Activated naive CD8-positive, alpha-beta T cell (primary cell): ENCODE data around the gene PIEZO2.

Source experiments
- H3K27ac Mint-ChIP-seq: one replicate; pipeline ENCODE4 v1.8.0; 2021; ENCODE audit warnings: mixed read lengths
- H3K27me3 Mint-ChIP-seq: one replicate; pipeline ENCODE4 v1.8.0; 2021; ENCODE audit warnings: mixed read lengths
- H3K36me3 Mint-ChIP-seq: one replicate; pipeline ENCODE4 v1.8.0; 2021; ENCODE audit warnings: mixed read lengths
- H3K4me1 Mint-ChIP-seq: one replicate; pipeline ENCODE4 v1.8.0; 2021; ENCODE audit warnings: low read depth, mixed read lengths
- H3K4me3 Mint-ChIP-seq: one replicate; pipeline ENCODE4 v1.8.0; 2021; ENCODE audit warnings: mild to moderate bottlenecking, mixed read lengths
- H3K9me3 Mint-ChIP-seq: one replicate; pipeline ENCODE4 v1.8.0; 2021; ENCODE audit warnings: low read depth, mixed read lengths

PIEZO2 gene

DNA sequence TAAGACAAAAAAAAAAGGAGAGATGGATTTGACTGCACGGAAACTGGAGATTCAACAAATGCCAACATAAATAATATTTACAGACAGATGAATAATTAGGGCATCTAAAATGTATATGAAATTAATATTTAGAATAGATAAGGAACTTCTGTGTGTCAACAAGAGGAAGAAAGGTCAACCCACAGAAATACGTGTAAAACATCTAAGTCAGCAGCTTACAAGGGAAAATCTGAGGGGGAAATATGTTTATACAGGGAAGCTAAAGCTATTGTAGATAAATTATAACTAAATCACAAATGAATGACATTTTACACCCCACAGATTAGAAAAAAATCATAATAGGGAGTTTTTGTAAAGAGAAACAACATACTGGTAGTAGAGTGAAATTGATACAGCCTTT lies 159.9 kb downstream of the PIEZO2 start:
- peaks cover 34% of the 10 kb centered on the region for H3K9me3 Mint-ChIP-seq
- H3K27ac Mint-ChIP-seq = no peak overlapping the region

GRCh38 chr18:10985689-10986088 lies 163.7 kb downstream of the PIEZO2 start:
- Mint-ChIP-seq H3K27me3 (no peaks in the 10 kb centered on the region), H3K36me3 (no peaks in the 10 kb centered on the region), H3K9me3 (peaks cover 22% of the 10 kb centered on the region), H3K4me3 (no peak overlapping the region), H3K4me1 (no peaks in the 10 kb centered on the region), H3K27ac (no peak overlapping the region)

More for the DNA sequence above, 159.9 kb downstream of the PIEZO2 start:
- Mint-ChIP-seq H3K4me3 (no peak overlapping the region), H3K27me3 (no peaks in the 10 kb centered on the region), H3K36me3 (no peaks in the 10 kb centered on the region), H3K4me1 (no peaks in the 10 kb centered on the region)

- Mint-ChIP-seq H3K36me3 (no peaks in the 10 kb centered on the region), H3K9me3 (peaks cover 15% of the 10 kb centered on the region), H3K4me1 (no peaks in the 10 kb centered on the region), H3K4me3 (no peak overlapping the region), H3K27ac (no peak overlapping the region), H3K27me3 (no peaks in the 10 kb centered on the region)
These were observed 170.0 kb downstream of the PIEZO2 start for GRCh38 chr18:10979411-10979810.

- H3K4me1 Mint-ChIP-seq = no peaks in the 10 kb centered on the region
- peaks cover 14% of the 10 kb centered on the region for H3K9me3 Mint-ChIP-seq
- H3K36me3 Mint-ChIP-seq = no peaks in the 10 kb centered on the region
- H3K27me3 Mint-ChIP-seq = no peaks in the 10 kb centered on the region
- no peak overlapping the region for H3K27ac Mint-ChIP-seq
- H3K4me3 Mint-ChIP-seq = no peak overlapping the region
These were observed 172.3 kb downstream of the PIEZO2 start for GRCh38 chr18:10977042-10977441.

DNA sequence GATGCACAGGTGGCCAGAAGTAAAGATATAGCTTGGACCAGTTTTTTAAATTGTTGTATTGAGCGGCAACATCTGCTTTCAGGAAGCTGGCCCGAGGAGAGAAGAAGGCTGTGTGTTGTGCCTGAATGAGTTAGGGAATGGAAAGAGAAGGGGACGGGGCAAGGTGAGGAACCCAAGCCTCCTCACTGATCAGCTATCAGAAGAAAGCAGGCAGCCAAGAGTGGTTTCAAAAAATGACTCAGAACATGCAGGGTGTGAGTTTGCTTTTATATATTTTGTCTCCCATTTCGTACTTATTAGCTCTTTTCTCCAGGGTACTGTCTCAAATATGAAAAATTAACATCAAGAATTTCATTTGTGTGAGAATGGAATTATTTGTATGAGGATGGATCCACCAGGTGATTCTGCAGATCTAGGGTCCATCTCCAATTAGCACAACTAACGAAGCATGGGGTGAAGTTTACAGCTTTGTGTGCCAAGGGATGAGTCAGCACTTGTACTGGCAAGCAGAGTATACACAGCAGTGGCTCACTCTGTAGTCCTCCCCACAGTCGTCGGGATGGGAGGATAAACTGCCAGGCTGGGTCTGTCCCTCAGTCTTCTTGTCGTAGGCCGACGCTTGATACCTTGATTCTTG lies 175.7 kb downstream of the PIEZO2 start:
- H3K36me3 Mint-ChIP-seq = no peaks in the 10 kb centered on the region
- H3K9me3 Mint-ChIP-seq = peaks cover 6% of the 10 kb centered on the region
- H3K27ac Mint-ChIP-seq = no peak overlapping the region
- H3K4me1 Mint-ChIP-seq = no peaks in the 10 kb centered on the region
- H3K4me3 Mint-ChIP-seq = no peak overlapping the region
- no peaks in the 10 kb centered on the region for H3K27me3 Mint-ChIP-seq

DNA sequence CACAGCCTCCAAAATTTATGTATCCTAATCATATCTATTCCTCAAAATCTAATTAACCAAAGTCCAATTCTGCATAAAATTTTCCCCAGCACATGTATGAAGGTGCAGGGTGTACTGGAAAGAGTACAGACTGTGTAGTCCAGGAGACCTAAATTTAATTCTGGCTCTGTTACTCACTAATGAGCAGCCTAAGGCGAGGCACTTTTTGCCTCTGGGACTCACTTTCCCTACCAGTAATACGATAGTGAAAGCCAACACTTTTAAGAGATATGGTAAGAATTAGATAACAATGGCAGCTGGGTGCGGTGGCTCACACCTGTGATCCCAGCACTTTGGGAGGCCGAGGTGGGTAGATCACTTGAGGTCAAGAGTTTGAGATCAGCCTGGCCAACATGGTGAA lies 177.7 kb downstream of the PIEZO2 start:
- Mint-ChIP-seq H3K36me3 (no peaks in the 10 kb centered on the region), H3K4me3 (no peak overlapping the region), H3K27ac (no peak overlapping the region), H3K9me3 (peaks cover 7% of the 10 kb centered on the region), H3K4me1 (no peaks in the 10 kb centered on the region), H3K27me3 (no peaks in the 10 kb centered on the region)

GRCh38 chr18:10965119-10965518 lies 184.2 kb downstream of the PIEZO2 start:
- Mint-ChIP-seq H3K4me1 (no peaks in the 10 kb centered on the region), H3K27me3 (no peaks in the 10 kb centered on the region), H3K4me3 (no peak overlapping the region), H3K27ac (no peak overlapping the region), H3K36me3 (no peaks in the 10 kb centered on the region), H3K9me3 (peaks cover 7% of the 10 kb centered on the region)

DNA sequence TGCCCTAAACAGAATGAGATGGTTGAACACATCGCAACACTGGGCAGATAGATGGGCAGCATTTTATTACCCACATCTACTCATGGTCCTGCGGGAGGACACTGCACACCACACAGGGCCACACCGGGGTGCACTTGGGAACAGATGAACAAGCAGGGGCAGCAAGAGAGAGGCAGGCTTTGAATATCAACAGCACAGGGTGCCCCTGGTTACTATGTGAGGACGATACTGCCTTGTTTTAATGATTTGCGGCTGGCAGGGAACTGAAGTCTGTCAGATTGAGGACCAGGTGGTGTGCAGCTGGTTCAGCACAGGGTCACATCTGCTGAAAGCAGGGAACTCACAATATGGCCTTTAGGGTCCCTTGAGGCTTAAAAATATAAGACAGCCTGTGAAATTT lies 195.7 kb downstream of the PIEZO2 start:
- no peak overlapping the region for H3K4me3 Mint-ChIP-seq
- peaks cover 3% of the 10 kb centered on the region for H3K27me3 Mint-ChIP-seq
- no peaks in the 10 kb centered on the region for H3K9me3 Mint-ChIP-seq
- H3K4me1 Mint-ChIP-seq = no peaks in the 10 kb centered on the region
- no peak overlapping the region for H3K27ac Mint-ChIP-seq
- no peaks in the 10 kb centered on the region for H3K36me3 Mint-ChIP-seq

DNA sequence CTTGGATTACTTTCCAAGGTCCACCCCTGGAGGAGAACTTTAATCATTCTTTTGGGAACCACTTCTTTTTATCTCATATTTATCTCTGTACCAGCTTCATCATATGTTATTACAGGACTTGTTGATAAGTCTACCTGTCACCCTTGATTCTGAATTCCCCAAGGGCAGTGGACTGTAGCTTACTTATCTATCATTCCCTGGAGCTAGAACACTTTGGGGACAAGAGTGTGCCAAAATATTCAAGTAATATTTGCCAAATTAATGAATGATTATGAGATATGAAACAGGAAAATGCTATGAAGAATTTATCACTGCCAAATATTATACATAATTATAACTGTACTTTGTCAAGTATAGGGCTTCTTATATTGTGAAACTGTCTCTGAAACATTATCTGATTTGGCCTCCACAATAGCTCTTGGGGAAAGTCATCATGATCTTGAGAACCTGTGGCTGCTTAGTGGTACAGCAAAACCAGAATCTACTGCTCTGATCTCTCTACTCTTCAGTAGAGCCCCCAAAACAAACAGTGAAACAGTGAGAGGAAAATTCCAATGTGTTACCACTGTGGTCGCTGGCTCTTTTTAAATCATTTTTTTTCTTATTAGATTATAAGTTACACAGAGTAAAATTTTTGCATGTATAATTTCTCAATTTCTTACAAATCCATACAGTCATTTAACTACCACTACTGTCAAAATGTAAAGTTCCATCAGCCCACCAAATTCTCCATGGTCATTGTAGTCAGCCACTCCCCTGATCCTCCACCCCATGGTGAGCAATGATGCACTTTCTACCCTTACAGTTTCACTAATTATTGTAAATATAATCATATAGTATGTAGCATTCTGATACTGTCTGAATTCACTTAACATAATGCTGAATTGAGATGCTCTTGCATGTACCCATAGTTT lies 197.5 kb downstream of the PIEZO2 start:
- H3K4me3 Mint-ChIP-seq = no peak overlapping the region
- H3K36me3 Mint-ChIP-seq = no peaks in the 10 kb centered on the region
- no peaks in the 10 kb centered on the region for H3K4me1 Mint-ChIP-seq
- H3K27ac Mint-ChIP-seq = no peak overlapping the region
- no peaks in the 10 kb centered on the region for H3K9me3 Mint-ChIP-seq
- H3K27me3 Mint-ChIP-seq = peaks cover 3% of the 10 kb centered on the region

DNA sequence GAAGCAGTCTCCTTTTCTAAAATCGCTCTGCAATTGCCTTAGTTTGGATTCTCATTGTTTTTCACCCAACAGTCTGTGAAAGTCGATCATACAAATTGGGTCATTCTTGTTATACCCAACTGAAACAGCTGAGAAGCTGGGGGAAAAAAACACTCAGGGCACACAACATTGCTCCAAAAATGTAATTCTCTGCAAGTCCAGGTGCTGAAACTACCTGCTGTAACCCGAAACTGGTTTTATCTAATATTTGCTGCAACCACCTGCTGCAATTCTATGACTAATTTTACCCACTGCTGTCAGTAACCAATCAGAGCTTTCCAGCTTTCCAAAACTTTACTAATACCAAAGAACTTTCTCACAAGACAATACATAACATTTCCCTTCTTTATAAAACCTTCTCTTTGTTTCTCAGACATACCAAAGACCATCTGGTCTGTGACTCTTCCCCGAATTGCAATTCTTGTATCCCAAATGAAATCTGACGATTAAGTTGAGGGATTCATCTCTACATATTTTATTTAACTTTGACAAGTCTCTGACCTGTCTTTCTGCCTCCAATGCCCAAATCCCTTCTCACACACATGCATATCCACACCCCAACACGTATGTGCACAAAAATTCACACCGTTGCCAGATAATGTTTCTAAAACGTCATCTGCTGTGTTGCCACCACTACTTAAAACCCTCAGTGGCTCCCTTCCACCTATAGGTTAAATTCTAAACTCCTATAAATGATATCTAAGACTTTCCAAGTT lies 198.3 kb downstream of the PIEZO2 start:
- Mint-ChIP-seq H3K4me1 (no peaks in the 10 kb centered on the region), H3K36me3 (no peaks in the 10 kb centered on the region), H3K27me3 (peaks cover 3% of the 10 kb centered on the region), H3K4me3 (no peak overlapping the region), H3K27ac (no peak overlapping the region), H3K9me3 (peaks cover 6% of the 10 kb centered on the region)

DNA sequence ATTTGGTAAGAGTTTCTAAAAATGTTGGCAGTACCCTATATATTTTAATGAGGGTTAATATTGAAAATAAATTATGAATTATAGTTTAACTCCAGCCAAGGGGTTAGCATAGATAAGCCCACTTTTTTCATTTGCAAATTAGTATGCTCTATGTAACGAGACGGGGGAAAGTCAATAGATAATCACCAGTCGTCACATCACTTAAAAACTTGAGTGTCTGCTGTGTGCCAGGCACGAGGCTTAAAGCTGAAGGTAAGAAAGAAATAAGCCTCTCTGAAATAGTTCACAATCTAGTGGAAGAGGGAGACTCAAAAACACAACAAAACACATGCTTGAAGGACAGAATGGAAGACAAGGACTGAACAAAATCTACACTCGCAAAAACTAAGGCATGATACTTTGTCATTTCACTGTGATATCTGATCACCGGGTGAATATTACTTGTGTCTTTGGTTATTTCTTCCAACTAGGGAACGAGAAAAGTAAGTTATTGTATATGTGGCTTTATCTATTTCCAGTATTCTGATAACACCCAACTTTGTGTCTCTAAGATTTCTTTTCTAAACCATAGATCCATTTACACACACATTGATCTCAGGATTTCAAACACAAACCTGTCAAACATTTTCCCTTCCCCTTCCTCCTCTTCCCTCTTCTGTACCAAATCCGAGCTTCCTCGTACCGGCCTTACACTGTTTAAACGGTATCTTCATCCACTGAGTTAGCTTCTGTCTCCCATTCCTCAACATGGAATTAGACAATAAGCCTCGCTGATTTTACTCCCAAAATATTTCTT lies 199.1 kb downstream of the PIEZO2 start:
- Mint-ChIP-seq H3K36me3 (no peaks in the 10 kb centered on the region), H3K27ac (no peak overlapping the region)

GRCh38 chr18:10949655-10950054 lies 199.7 kb downstream of the PIEZO2 start:
- peaks cover 14% of the 10 kb centered on the region for H3K9me3 Mint-ChIP-seq
- no peaks in the 10 kb centered on the region for H3K4me1 Mint-ChIP-seq
- no peaks in the 10 kb centered on the region for H3K36me3 Mint-ChIP-seq
- no peak overlapping the region for H3K27ac Mint-ChIP-seq
- peaks cover 3% of the 10 kb centered on the region for H3K27me3 Mint-ChIP-seq
- no peak overlapping the region for H3K4me3 Mint-ChIP-seq

More for the DNA sequence above, 199.1 kb downstream of the PIEZO2 start:
- no peaks in the 10 kb centered on the region for H3K4me1 Mint-ChIP-seq
- no peak overlapping the region for H3K4me3 Mint-ChIP-seq
- H3K9me3 Mint-ChIP-seq = peaks cover 11% of the 10 kb centered on the region
- H3K27me3 Mint-ChIP-seq = peaks cover 3% of the 10 kb centered on the region

- no peaks in the 10 kb centered on the region for H3K27me3 Mint-ChIP-seq
- H3K27ac Mint-ChIP-seq = no peak overlapping the region
- peaks cover 2% of the 10 kb centered on the region for H3K36me3 Mint-ChIP-seq
- H3K4me3 Mint-ChIP-seq = no peak overlapping the region
- no peaks in the 10 kb centered on the region for H3K4me1 Mint-ChIP-seq
- H3K9me3 Mint-ChIP-seq = peaks cover 19% of the 10 kb centered on the region
These were observed 200.9 kb downstream of the PIEZO2 start for GRCh38 chr18:10948421-10948820.

DNA sequence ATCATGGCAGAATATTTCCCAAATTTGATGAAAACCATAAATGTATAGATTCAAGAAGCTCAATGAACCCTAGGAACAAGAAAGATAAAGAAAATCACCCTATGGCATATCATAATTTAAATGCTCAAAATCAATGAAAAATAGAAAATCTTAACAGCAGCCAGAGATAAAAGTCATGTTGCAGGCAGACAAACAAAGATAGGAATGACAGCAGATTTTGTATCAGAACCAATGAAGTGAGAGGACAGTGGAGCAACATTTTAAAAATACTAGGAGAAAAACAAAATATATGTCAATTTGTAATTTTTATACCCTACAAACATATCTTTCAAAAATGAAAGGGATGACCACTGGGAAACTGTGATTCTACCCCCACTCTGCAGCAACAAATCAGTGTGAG lies 203.3 kb downstream of the PIEZO2 start:
- Mint-ChIP-seq H3K9me3 (peaks cover 20% of the 10 kb centered on the region), H3K4me3 (no peak overlapping the region), H3K27ac (no peak overlapping the region), H3K4me1 (no peaks in the 10 kb centered on the region), H3K27me3 (no peaks in the 10 kb centered on the region), H3K36me3 (peaks cover 2% of the 10 kb centered on the region)
